Stimulated activated CD4-positive, alpha-beta T cell treated with anti-CD3 and anti-CD28 coated beads, Interleukin-2, amount 100 ng/mL, for 24 hours (primary cell): ENCODE measurements around the gene CPLX1.

Experiments used
- DNase-seq, 2 donors: peaks; one replicate each; pipeline ENCODE4 v3.0.0-alpha.2; 2020

Gene CPLX1

GRCh38 chr4:854356-854755 is 28.4 kb upstream of the CPLX1 start:
- no peak for DNase-seq

GRCh38 chr4:853416-853781 is 27.5 kb upstream of the CPLX1 start:
- no peak for DNase-seq

- no peak for DNase-seq
These were observed 25.9 kb upstream of the CPLX1 start for GRCh38 chr4:851701-852430.

- DNase-seq: no peak
These were observed 24.5 kb upstream of the CPLX1 start for GRCh38 chr4:850323-850945.

- DNase-seq: no peak
These were observed 23.7 kb upstream of the CPLX1 start for GRCh38 chr4:849478-850175.

- no peak for DNase-seq
These were observed 23.0 kb upstream of the CPLX1 start for GRCh38 chr4:848803-849477.

GRCh38 chr4:848307-848691 is 22.4 kb upstream of the CPLX1 start:
- no peak for DNase-seq

GRCh38 chr4:845836-846251 is 19.9 kb upstream of the CPLX1 start:
- DNase-seq: no peak

- no peak for DNase-seq
These were observed 19.4 kb upstream of the CPLX1 start for GRCh38 chr4:845233-845835.

- DNase-seq: no peak
These were observed 18.9 kb upstream of the CPLX1 start for GRCh38 chr4:844752-845232.

GRCh38 chr4:839675-840443 is 13.9 kb upstream of the CPLX1 start:
- no peak for DNase-seq

- no peak for DNase-seq
These were observed 11.8 kb upstream of the CPLX1 start for GRCh38 chr4:837772-838171.

- DNase-seq: no peak
These were observed 10.9 kb upstream of the CPLX1 start for GRCh38 chr4:836750-837301.

GRCh38 chr4:836003-836511 is 10.1 kb upstream of the CPLX1 start:
- DNase-seq: no peak

GRCh38 chr4:835148-836002 is 9.4 kb upstream of the CPLX1 start:
- no peak for DNase-seq

GRCh38 chr4:834368-835147 is 8.6 kb upstream of the CPLX1 start:
- no peak for DNase-seq

- DNase-seq: no peak
These were observed 7.9 kb upstream of the CPLX1 start for GRCh38 chr4:833731-834367.

GRCh38 chr4:833156-833555 is 7.2 kb upstream of the CPLX1 start:
- no peak for DNase-seq

- no peak for DNase-seq
These were observed 6.6 kb upstream of the CPLX1 start for GRCh38 chr4:832536-832935.
